ENCODE measurements around the gene CAPSL. TPM values are rescaled to one million over a fixed set of nuclear protein-coding genes. Genes with fewer than 3 reads are reported as not detected.

The CAPSL gene
- total RNA-seq, 1 donor from 2014 or later = 1.1 TPM

GRCh38 chr5:35867998-35868397 lies 70.4 kb downstream of the CAPSL start:
- no peak for DNase-seq (ENCODE audit: low spot score, unreplicated experiment)
- no peaks in the 10 kb centered on the region for H3K27me3 Mint-ChIP-seq
- peaks cover 1% of the 10 kb centered on the region for H3K9me3 Mint-ChIP-seq (ENCODE audit: low read depth)
- no peak overlapping the region for H3K4me3 Mint-ChIP-seq (ENCODE audit: low read depth)
- no peaks in the 10 kb centered on the region for H3K36me3 Mint-ChIP-seq (ENCODE audit: insufficient read depth)
- TF ChIP-seq CTCF (IDR thresholded peaks at IDR 0.05; ENCODE audit: unreplicated experiment) = no peak
- peaks cover 6% of the 10 kb centered on the region for H3K4me1 Mint-ChIP-seq (ENCODE audit: low read depth)
- no peak overlapping the region for H3K27ac Mint-ChIP-seq

- Mint-ChIP-seq H3K27me3 (no peaks in the 10 kb centered on the region), H3K36me3 (ENCODE audit: insufficient read depth) (no peaks in the 10 kb centered on the region), H3K4me1 (ENCODE audit: low read depth) (peaks cover 2% of the 10 kb centered on the region), H3K27ac (no peak overlapping the region), H3K9me3 (ENCODE audit: low read depth) (peaks cover 4% of the 10 kb centered on the region), H3K4me3 (ENCODE audit: low read depth) (no peak overlapping the region)
- no peak for TF ChIP-seq CTCF (IDR thresholded peaks at IDR 0.05; ENCODE audit: unreplicated experiment)
- no peak for DNase-seq (ENCODE audit: low spot score, unreplicated experiment)
Observed at GRCh38 chr5:35863159-35863558, 75.3 kb downstream of the CAPSL start.

- TF ChIP-seq CTCF (IDR thresholded peaks at IDR 0.05; ENCODE audit: unreplicated experiment) = no peak
- Mint-ChIP-seq H3K36me3 (ENCODE audit: insufficient read depth) (no peaks in the 10 kb centered on the region), H3K27me3 (no peaks in the 10 kb centered on the region), H3K4me3 (ENCODE audit: low read depth) (no peak overlapping the region), H3K4me1 (ENCODE audit: low read depth) (peaks cover 2% of the 10 kb centered on the region), H3K9me3 (ENCODE audit: low read depth) (peaks cover 4% of the 10 kb centered on the region), H3K27ac (no peak overlapping the region)
- no peak for DNase-seq (ENCODE audit: low spot score, unreplicated experiment)
Observed at GRCh38 chr5:35862126-35862525, 76.3 kb downstream of the CAPSL start.

- H3K4me3 Mint-ChIP-seq (ENCODE audit: low read depth) = no peak overlapping the region
- peaks cover 4% of the 10 kb centered on the region for H3K9me3 Mint-ChIP-seq (ENCODE audit: low read depth)
- no peaks in the 10 kb centered on the region for H3K36me3 Mint-ChIP-seq (ENCODE audit: insufficient read depth)
- H3K27ac Mint-ChIP-seq = no peak overlapping the region
- TF ChIP-seq CTCF (IDR thresholded peaks at IDR 0.05; ENCODE audit: unreplicated experiment) = no peak
- peaks cover 3% of the 10 kb centered on the region for H3K4me1 Mint-ChIP-seq (ENCODE audit: low read depth)
- H3K27me3 Mint-ChIP-seq = no peaks in the 10 kb centered on the region
- DNase-seq (ENCODE audit: low spot score, unreplicated experiment) = no peak
Observed at GRCh38 chr5:35861718-35862117, 76.7 kb downstream of the CAPSL start.

- TF ChIP-seq CTCF (IDR thresholded peaks at IDR 0.05; ENCODE audit: unreplicated experiment) = no peak
- Mint-ChIP-seq H3K4me1 (ENCODE audit: low read depth) (peaks cover 4% of the 10 kb centered on the region), H3K36me3 (ENCODE audit: insufficient read depth) (no peaks in the 10 kb centered on the region), H3K27me3 (no peaks in the 10 kb centered on the region), H3K27ac (no peak overlapping the region), H3K9me3 (ENCODE audit: low read depth) (peaks cover 4% of the 10 kb centered on the region), H3K4me3 (ENCODE audit: low read depth) (no peak overlapping the region)
- DNase-seq (ENCODE audit: low spot score, unreplicated experiment) = no peak
Observed at GRCh38 chr5:35860686-35861085, 77.7 kb downstream of the CAPSL start.
